NCI-H187 (cell line): ENCODE results near the gene HTD2.

Experiments used
- DNase-seq, 2 experiments: peaks; one replicate each; lab custom pipeline; 2025; lab: John Stamatoyannopoulos, UW

Gene HTD2

GRCh38 chr3:58358808-58359207 is 52.5 kb downstream of the HTD2 start:
- no peak for DNase-seq

GRCh38 chr3:58359621-58360020 is 53.3 kb downstream of the HTD2 start:
- DNase-seq, result no peak

- no peak for DNase-seq
Measured at GRCh38 chr3:58361866-58362265, 55.5 kb downstream of the HTD2 start.

- no peak for DNase-seq
Measured at GRCh38 chr3:58366699-58367098, 60.4 kb downstream of the HTD2 start.

- no peak for DNase-seq
Measured at GRCh38 chr3:58369038-58369437, 62.7 kb downstream of the HTD2 start.
